Loucy (cell line): ENCODE measurements around the gene ZNF697.

Experiments
- H2AFZ ChIP-seq: fragments of 200-600 bp; sonication (generic); 2 replicates; pipeline ENCODE4 v1.6.0; 2016; ENCODE audit warnings: antibody characterized with exemption, mild to moderate bottlenecking, low read length, moderate library complexity
- H3F3A ChIP-seq: fragments of 200-600 bp; 2 replicates; pipeline ENCODE4 v1.6.0; 2016; ENCODE audit warnings: antibody characterized with exemption, low read depth, mild to moderate bottlenecking
- H3K27me3 ChIP-seq: fragments of 200-600 bp; sonication (generic); 2 replicates; pipeline ENCODE4 v1.6.1; 2014; ENCODE audit warnings: low read length, mild to moderate bottlenecking; ENCODE audit not compliant: insufficient read depth, poor library complexity, severe bottlenecking
- H3K36me3 ChIP-seq: fragments of 200-600 bp; sonication (generic); 2 replicates; pipeline ENCODE4 v1.6.1; 2016; ENCODE audit warnings: low read length; ENCODE audit not compliant: insufficient read depth
- H3K4me1 ChIP-seq: fragments of 200-600 bp; sonication (generic); 2 replicates; pipeline ENCODE4 v1.5.1; 2014; ENCODE audit warnings: low read length, mild to moderate bottlenecking; ENCODE audit not compliant: insufficient read depth, poor library complexity, severe bottlenecking
- H3K4me2 ChIP-seq: fragments of 200-600 bp; sonication (generic); 2 replicates; pipeline ENCODE4 v1.6.0; 2014; ENCODE audit warnings: antibody characterized with exemption, low read length, low read depth, mild to moderate bottlenecking; ENCODE audit not compliant: poor library complexity, severe bottlenecking
- H3K4me3 ChIP-seq: fragments of 200-600 bp; sonication (generic); 2 replicates; pipeline ENCODE4 v1.5.1; 2014; ENCODE audit warnings: low read length, mild to moderate bottlenecking, mixed read lengths; ENCODE audit not compliant: poor library complexity, severe bottlenecking
- H3K79me2 ChIP-seq: fragments of 200-600 bp; sonication (generic); 2 replicates; pipeline ENCODE4 v1.6.1; 2014; ENCODE audit warnings: low read length; ENCODE audit not compliant: insufficient read depth
- H3K9ac ChIP-seq: fragments of 200-600 bp; sonication (generic); 2 replicates; pipeline ENCODE4 v1.6.0; 2014; ENCODE audit warnings: mild to moderate bottlenecking, low read depth, low read length, moderate library complexity; ENCODE audit not compliant: poor library complexity, severe bottlenecking
- H3K9me2 ChIP-seq: fragments of 200-600 bp; sonication (generic); replicated peaks from 2 replicates; pipeline ENCODE4 v1.6.1; 2016; ENCODE audit warnings: low read depth, low read length, mixed read lengths
- H3K9me3 ChIP-seq: fragments of 200-600 bp; sonication (generic); 2 replicates; pipeline ENCODE4 v1.6.1; 2014; ENCODE audit warnings: mild to moderate bottlenecking, antibody characterized with exemption, low read length, low read depth; ENCODE audit not compliant: insufficient read depth
- H4K20me1 ChIP-seq: fragments of 200-600 bp; sonication (generic); 2 replicates; pipeline ENCODE4 v1.6.0; 2014; ENCODE audit warnings: antibody characterized with exemption, low read length, mild to moderate bottlenecking; ENCODE audit not compliant: insufficient read depth, poor library complexity, severe bottlenecking
- CTCF ChIP-seq: fragments of 200-600 bp; sonication (generic); conservative IDR thresholded peaks from 2 replicates; pipeline ENCODE4 v1.5.1; 2014; ENCODE audit warnings: mild to moderate bottlenecking, antibody characterized with exemption, low read length
- EZH2phosphoT487 ChIP-seq: fragments of 200-600 bp; IDR thresholded peaks from 2 replicates; pipeline ENCODE4 v1.6.1; 2018; ENCODE audit warnings: antibody characterized with exemption, mild to moderate bottlenecking, moderate library complexity, borderline replicate concordance

ZNF697 gene

GRCh38 chr1:119633575-119633974 is 14.5 kb downstream of the ZNF697 start:
- no peak overlapping the region for H3K4me3 ChIP-seq
- H3K9me2 ChIP-seq: no peaks in the 10 kb centered on the region
- no peak overlapping the region for H3K4me2 ChIP-seq
- no peaks in the 10 kb centered on the region for H3K9me3 ChIP-seq
- H3K9ac ChIP-seq: no peak overlapping the region
- no peaks in the 10 kb centered on the region for H3K4me1 ChIP-seq
- no peaks in the 10 kb centered on the region for H3F3A ChIP-seq
- no peaks in the 10 kb centered on the region for H3K36me3 ChIP-seq
- no peaks in the 10 kb centered on the region for H3K27me3 ChIP-seq
- H2AFZ ChIP-seq: no peak overlapping the region
- TF ChIP-seq CTCF (no peak), EZH2phosphoT487 (no peak)
- no peaks in the 10 kb centered on the region for H4K20me1 ChIP-seq
- H3K79me2 ChIP-seq: no peaks in the 10 kb centered on the region

DNA sequence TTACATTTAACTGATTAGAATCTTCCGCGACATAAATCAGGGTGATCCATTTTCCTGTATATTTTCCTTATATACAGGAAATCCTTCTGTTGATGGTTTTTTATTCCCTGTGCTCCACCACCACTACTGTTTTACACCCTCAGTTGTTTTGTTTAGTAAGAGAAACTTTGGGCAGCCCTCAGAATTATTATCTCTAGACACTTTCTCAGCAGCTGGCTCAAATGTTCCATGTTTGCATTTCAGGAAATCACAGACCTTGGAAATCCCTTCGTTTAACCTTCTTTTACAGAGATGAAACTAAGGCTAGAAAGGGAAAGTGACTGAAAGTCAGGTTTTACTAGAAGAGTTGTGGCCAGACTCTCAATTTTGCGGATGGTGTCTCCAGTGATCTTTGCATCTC is 15.2 kb downstream of the ZNF697 start:
- Histone ChIP-seq H3K79me2 (no peaks in the 10 kb centered on the region), H3K36me3 (no peaks in the 10 kb centered on the region)

DNA sequence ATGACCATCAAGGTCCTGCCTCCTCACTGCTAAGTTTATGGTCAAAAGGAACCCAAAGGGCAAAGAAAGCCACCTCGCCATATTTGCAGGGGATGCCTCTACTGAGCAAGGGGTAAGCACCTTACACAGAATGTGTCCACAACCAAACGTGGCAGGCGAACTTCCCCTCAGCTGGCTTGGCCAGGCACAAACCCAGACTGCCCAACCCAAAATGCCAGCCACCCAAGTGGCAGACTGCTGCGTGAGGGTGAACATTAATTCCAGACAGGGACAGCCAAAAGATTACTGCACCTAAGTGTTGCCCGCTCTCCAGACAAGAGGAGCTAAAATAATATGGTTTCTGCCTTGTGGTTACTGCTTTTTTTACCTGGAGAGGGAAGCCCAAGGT is 16.0 kb downstream of the ZNF697 start:
- H3K4me2 ChIP-seq: no peak overlapping the region
- no peaks in the 10 kb centered on the region for H4K20me1 ChIP-seq
- H3K9me2 ChIP-seq: no peaks in the 10 kb centered on the region

More for the DNA sequence above, 15.2 kb downstream of the ZNF697 start:
- no peaks in the 10 kb centered on the region for H3K9me3 ChIP-seq
- no peaks in the 10 kb centered on the region for H3F3A ChIP-seq
- no peak overlapping the region for H3K9ac ChIP-seq
- H3K27me3 ChIP-seq: no peaks in the 10 kb centered on the region
- no peaks in the 10 kb centered on the region for H4K20me1 ChIP-seq
- no peak overlapping the region for H3K4me2 ChIP-seq
- TF ChIP-seq EZH2phosphoT487 (no peak), CTCF (no peak)
- no peaks in the 10 kb centered on the region for H3K9me2 ChIP-seq
- H2AFZ ChIP-seq: no peak overlapping the region
- no peak overlapping the region for H3K4me3 ChIP-seq
- no peaks in the 10 kb centered on the region for H3K4me1 ChIP-seq

More for the DNA sequence above, 16.0 kb downstream of the ZNF697 start:
- TF ChIP-seq EZH2phosphoT487 (no peak), CTCF (no peak)
- no peaks in the 10 kb centered on the region for H3K4me1 ChIP-seq
- H2AFZ ChIP-seq: no peak overlapping the region
- H3K79me2 ChIP-seq: no peaks in the 10 kb centered on the region
- no peaks in the 10 kb centered on the region for H3K36me3 ChIP-seq
- no peak overlapping the region for H3K4me3 ChIP-seq
- no peak overlapping the region for H3K9ac ChIP-seq
- no peaks in the 10 kb centered on the region for H3K9me3 ChIP-seq
- no peaks in the 10 kb centered on the region for H3F3A ChIP-seq
- H3K27me3 ChIP-seq: no peaks in the 10 kb centered on the region
